Suprapubic skin (tissue), 4 donors: ENCODE data around the gene GOPC.

Experiments
- CTCF ChIP-seq, 2 donors: fragments of 200-600 bp in 1 of 2; fragments of 450-650 bp in 1 of 2; sonication (generic) in 1 of 2; IDR thresholded peaks; one replicate each; pipeline ENCODE4 v1.5.1; 2016 to 2019; ENCODE audit warnings: antibody characterized with exemption in 2 of 2, mild to moderate bottlenecking in 1 of 2, moderate library complexity in 1 of 2
- EP300 ChIP-seq: sonication (generic); formaldehyde crosslinking; IDR thresholded peaks from one replicate; pipeline ENCODE4 v1.6.1; 2017; ENCODE audit warnings: antibody characterized with exemption
- POLR2A ChIP-seq, 2 donors: fragments of 450-650 bp; IDR thresholded peaks; one replicate each; pipeline ENCODE4 v1.6.1; 2017; ENCODE audit warnings: antibody characterized with exemption in 2 of 2, mild to moderate bottlenecking in 2 of 2, moderate library complexity in 2 of 2
- POLR2AphosphoS5 ChIP-seq, 3 donors: sonication (generic); formaldehyde crosslinking; IDR thresholded peaks; one replicate each; pipeline ENCODE4 v1.6.1; 2017; ENCODE audit warnings: antibody characterized with exemption in 3 of 3

- no peak for TF ChIP-seq POLR2AphosphoS5 (IDR thresholded peaks at IDR 0.05)
- no peak for TF ChIP-seq CTCF (IDR thresholded peaks at IDR 0.05)
- no peak for TF ChIP-seq POLR2A (IDR thresholded peaks at IDR 0.05)
- TF ChIP-seq EP300, result no peak
These were observed 4.6 kb downstream of the GOPC start for GRCh38 chr6:117597755-117598154.
